ENCODE measurements around the gene HRK. TPM values are rescaled to one million over a fixed set of nuclear protein-coding genes. Genes with fewer than 3 reads are reported as not detected.

Gene HRK
- total and polyA plus RNA-seq, 2 of the 8 experiments (the other 6 are each of a cell fraction or from before 2014, with no cell fraction given), result 1.6 to 2.7 TPM

- Histone ChIP-seq H3K56ac (replicated peaks; ENCODE audit: insufficient read length, low read depth, low read length) (no peak overlapping the region), H3K4me3 (ENCODE audit: extremely low read depth in 1 of 4, insufficient read depth in 2 of 4, low read depth in 3 of 4, low read length in 4 of 4) (no peak overlapping the region), H2AK5ac (ENCODE audit: low read depth, low read length) (no peak overlapping the region), H2BK12ac (ENCODE audit: low read depth, low read length) (no peak overlapping the region), H2BK15ac (ENCODE audit: low read length) (no peak overlapping the region), H3K79me2 (ENCODE audit: control insufficient read depth in 1 of 2, insufficient read depth in 2 of 2, low read length in 2 of 2) (no peaks in the 10 kb centered on the region), H3K79me1 (ENCODE audit: low read depth, low read length) (no peaks in the 10 kb centered on the region), H3K9me3 (ENCODE audit: insufficient read depth in 2 of 2, low read depth in 1 of 2, low read length in 1 of 2) (no peaks in the 10 kb centered on the region), H3K14ac (ENCODE audit: insufficient read length) (no peak overlapping the region), H3K27ac (ENCODE audit: low read depth, low read length) (no peak overlapping the region), H3K4me2 (ENCODE audit: insufficient read depth in 1 of 2, low read depth in 2 of 2, low read length in 2 of 2) (no peak overlapping the region), H2BK5ac (ENCODE audit: low read depth, low read length) (no peak overlapping the region), H3K23me2 (ENCODE audit: low read depth, low read length) (no peaks in the 10 kb centered on the region), H2BK20ac (ENCODE audit: low read length) (no peak overlapping the region), H3K18ac (ENCODE audit: extremely low read depth, low read length) (no peak overlapping the region), H3K23ac (ENCODE audit: insufficient read length) (no peak overlapping the region), H4K8ac (ENCODE audit: extremely low read depth, insufficient read depth, low read length) (no peak overlapping the region), H4K5ac (ENCODE audit: insufficient read length, low read depth, low read length) (no peak overlapping the region), H2AFZ (ENCODE audit: low read length) (no peak overlapping the region), H2BK120ac (replicated peaks; ENCODE audit: low read depth, low read length) (no peak overlapping the region), H3K9ac (replicated peaks in 1 of 4; ENCODE audit: extremely low read depth in 1 of 4, low read depth in 3 of 4, low read length in 3 of 4) (no peak overlapping the region), H3K36me3 (ENCODE audit: control insufficient read depth in 2 of 4, insufficient read depth in 4 of 4, low read length in 3 of 4) (peaks cover 0 to 23% (median 3%) of the 10 kb centered on the region in 4 experiments; a peak in 6 of 8 replicates), H3K4ac (replicated peaks; ENCODE audit: insufficient read length, low read depth, low read length) (no peak overlapping the region), H4K20me1 (replicated peaks in 1 of 2; ENCODE audit: control insufficient read depth in 1 of 2, insufficient read depth in 2 of 2, low read length in 2 of 2) (no peaks in the 10 kb centered on the region), H3K27me3 (replicated peaks in 1 of 4; ENCODE audit: control insufficient read depth in 3 of 4, extremely low read depth in 1 of 4, insufficient read depth in 3 of 4, low read length in 3 of 4) (no peaks in the 10 kb centered on the region), H4K91ac (replicated peaks; ENCODE audit: insufficient read length, low read length) (no peak overlapping the region), H3K4me1 (replicated peaks in 1 of 4; ENCODE audit: control insufficient read depth in 3 of 4, insufficient read depth in 4 of 4, low read length in 3 of 4) (peaks cover 0 to 3% (median 0%) of the 10 kb centered on the region in 4 experiments; a peak in 1 of 7 replicates)
- FAIRE-seq, result no peak
- TF ChIP-seq RXRA (IDR thresholded peaks at IDR 0.05; ENCODE audit: insufficient read depth, low read depth, low read length), result no peak
- DNase-seq (ENCODE audit: low read depth in 1 of 2, low spot score in 2 of 2), result no peak
- ChIA-PET POLR2A (ENCODE audit: partially characterized antibody) (interaction anchor here (1.2 kb wide), 1 partner anchor 10 kb away, joined by 3 read pairs; no protein-coding TSS in a partner anchor), CTCF (ENCODE audit: partially characterized antibody) (no interaction called here)
These were observed 48.6 kb upstream of the HRK start for GRCh38 chr12:116929885-116930284.
